DMS53 treated with DMSO at 0.1 percent for 48 hours (cell line): ENCODE data around the gene CTXN3.
"Not testable (repeated sequence)": the region's sequence is repeated elsewhere in the genome, so short reads cannot be mapped to it uniquely, and the experiment has no call there.

Experiments used
- DNase-seq: peaks from one replicate; lab custom pipeline; 2025; ENCODE audit not compliant: unreplicated experiment; lab: John Stamatoyannopoulos, UW

The CTXN3 gene

GRCh38 chr5:127650022-127650421 is 1.1 kb downstream of the CTXN3 start:
- no peak for DNase-seq

GRCh38 chr5:127650649-127651048 is 1.8 kb downstream of the CTXN3 start:
- DNase-seq, result no peak

DNA sequence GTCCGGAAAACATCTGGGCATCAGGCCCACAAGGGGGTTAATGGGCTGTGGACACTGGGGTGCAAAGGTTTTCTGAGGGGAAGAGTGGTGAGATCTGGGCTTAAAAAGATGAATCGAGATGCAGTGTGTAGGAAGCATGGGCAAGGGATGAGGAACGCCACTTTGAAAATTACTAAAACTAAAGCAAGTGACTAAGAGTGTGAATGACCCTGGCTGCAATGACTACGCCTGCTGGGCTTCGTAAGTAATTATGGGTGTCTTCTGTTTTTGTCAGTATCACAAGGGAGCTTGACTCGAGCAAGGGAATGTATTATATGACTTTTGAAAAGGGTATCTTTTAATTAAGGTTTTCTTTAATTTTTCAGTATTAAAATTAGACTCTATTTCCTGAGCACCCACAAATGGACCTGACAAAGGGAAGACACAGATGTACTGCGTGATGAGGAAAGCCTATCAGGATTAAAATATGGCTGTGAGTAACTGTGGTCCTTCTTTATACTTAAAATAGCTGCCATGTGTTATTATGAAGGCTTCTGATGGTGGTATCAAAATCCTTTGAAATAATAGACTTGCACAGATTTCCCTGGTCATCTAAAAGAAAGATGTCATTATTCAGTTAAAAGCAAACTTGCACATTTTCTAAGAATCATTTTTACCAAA is 4.2 kb downstream of the CTXN3 start:
- no peak for DNase-seq

DNA sequence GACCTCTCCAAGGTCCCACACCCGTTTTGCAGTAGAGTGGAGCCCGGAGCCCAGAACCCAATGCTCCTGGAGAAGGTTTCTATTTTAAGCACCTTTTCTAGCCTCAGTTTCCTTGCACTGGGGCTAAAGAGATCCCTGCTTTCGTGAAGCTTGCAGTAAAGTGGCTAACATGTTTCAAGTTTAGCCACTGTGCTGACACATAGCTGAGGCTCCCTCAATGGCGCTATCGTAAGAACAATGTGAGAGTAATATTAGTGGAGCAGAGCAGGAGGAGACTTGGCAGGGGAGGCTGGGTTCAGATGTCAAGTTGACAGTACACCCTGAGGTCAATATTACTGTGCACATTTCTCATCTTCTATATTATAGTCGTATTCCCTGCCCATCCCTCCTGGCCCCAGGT is 7.9 kb downstream of the CTXN3 start:
- DNase-seq, result no peak

GRCh38 chr5:127660047-127660733 is 11.3 kb downstream of the CTXN3 start:
- DNase-seq, result no peak

DNA sequence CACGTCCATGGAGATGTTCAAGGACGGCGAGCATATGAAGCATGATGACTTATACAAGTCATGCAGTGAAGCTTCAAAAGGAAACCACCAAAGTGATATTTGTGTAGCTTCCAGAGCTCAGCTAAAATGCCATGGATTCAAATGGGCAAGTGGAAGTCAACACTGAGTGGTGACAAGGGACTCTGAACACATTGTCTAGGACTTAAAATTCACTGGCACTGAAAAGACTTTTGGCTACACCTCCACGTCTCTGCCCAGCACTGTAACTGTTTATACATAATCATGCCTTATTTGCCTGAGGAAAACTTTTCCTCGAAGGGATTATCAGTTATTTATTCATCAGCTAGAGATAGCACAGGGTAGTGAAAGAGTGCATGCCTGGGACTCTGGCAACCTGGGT is 15.2 kb downstream of the CTXN3 start:
- no peak for DNase-seq

- DNase-seq, result no peak
These were observed 16.8 kb downstream of the CTXN3 start for GRCh38 chr5:127665641-127666040.

GRCh38 chr5:127666043-127666716 is 17.3 kb downstream of the CTXN3 start:
- DNase-seq, result no peak

DNA sequence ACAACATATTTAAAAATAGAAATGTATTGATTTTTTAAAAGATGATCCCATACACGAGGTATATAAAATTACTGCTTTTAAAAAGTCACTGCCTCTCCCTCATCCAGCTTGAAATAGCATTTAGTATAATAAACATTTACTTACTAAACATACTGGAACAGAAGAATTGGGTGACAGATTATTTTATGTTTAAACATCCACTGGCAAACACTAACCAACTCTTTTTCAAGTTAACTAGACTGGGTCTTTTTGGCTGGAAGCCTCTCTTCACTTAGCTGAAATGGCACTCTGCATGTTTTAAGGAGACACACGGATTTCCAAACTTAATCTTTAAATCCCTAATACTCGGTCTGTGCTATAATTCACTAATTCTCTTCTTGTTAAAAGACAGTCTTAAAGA is 19.0 kb downstream of the CTXN3 start:
- no peak for DNase-seq

GRCh38 chr5:127671218-127671617 is 22.3 kb downstream of the CTXN3 start:
- DNase-seq, result no peak

- no peak for DNase-seq
These were observed 24.4 kb downstream of the CTXN3 start for GRCh38 chr5:127673117-127673800.

DNA sequence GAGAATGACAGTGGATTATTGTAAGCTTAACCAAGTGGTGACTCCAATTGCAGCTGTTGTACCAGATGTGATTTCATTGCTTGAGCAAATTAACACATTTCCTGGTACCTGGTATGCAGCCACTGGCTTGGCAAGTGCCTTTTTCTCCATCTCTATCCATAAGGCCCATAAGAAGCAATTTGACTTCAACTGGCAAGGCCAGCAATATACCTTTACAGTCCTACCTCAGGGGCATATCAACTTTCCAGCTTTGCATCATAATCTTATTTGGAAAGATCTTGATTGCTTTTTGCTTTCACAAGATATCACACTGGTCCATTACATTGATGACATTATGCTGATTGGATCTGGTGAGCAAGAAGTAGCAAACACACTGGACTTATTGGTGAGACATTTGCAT is 28.1 kb downstream of the CTXN3 start:
- not testable (repeated sequence) for DNase-seq

DNA sequence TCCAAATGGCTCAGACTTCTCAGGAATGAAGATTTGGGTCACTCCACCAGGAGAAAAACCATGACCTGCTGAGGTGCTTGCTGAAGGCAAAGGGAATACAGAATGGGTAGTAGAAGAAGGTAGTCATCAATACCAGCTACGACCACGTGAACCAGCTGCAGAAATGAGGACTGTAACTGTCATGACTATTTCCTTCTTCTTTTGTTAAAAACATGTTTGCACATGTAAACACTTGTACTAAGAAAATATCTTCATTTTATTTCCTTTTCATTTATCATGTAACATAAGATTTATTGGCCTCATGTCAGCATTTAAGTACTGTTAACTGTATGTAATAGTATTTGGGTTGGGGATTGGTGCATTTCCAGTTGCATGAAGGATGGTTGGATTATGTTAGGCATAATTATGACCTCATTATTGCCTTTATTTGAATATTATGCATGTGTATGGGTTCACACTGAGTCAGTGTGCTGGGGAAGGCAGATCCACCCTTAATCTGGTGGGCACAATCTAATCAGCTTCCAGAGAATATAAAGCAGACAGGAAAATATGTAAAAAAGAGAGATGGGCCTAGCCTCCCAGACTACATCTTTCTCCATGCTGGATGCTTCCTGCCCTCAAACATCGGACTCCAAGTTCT is 30.9 kb downstream of the CTXN3 start:
- not testable (repeated sequence) for DNase-seq

- DNase-seq, result no peak
These were observed 31.7 kb downstream of the CTXN3 start for GRCh38 chr5:127680595-127680994.

DNA sequence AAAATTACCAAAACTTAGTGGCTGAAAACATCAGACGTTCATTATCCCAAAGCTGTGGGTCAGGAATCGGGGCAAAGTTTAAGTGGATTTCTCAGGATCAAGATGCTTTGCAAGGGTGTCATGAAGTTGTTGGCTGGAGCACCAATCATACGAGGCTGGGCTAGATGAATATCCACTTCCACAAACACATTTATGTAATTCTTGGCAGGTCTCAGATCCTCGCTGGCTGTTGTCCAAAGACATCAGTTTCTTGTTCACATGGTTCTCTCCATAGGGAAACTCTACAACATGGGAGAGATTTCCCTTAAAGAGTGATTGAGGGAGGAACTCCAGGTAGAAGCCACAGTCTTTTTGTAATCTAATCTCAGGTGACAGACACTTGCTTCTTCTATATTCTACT is 34.1 kb downstream of the CTXN3 start:
- DNase-seq, result no peak

GRCh38 chr5:127684726-127685467 is 36.0 kb downstream of the CTXN3 start:
- peak; percentile 61 for DNase-seq

- DNase-seq, result no peak
These were observed 36.8 kb downstream of the CTXN3 start for GRCh38 chr5:127685662-127686061.

DNA sequence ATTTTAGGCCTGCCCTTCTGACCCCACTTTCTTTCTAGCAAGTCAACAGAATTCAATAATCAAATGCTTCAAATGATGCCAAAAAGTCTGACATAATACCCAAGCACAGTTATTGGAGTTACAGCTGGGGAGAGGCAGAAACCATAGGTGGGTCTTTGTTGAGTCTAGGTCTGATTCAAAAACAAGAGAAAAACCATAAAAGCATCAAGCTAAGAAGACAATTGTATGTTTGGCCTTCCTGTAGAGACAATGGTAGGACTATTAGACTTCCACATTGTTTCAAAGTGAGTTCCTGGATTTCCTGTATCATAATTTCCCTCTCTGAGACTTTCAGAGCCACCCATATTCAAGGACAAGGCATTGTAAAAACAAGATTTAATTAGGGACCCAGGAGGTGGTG is 37.5 kb downstream of the CTXN3 start:
- no peak for DNase-seq

DNA sequence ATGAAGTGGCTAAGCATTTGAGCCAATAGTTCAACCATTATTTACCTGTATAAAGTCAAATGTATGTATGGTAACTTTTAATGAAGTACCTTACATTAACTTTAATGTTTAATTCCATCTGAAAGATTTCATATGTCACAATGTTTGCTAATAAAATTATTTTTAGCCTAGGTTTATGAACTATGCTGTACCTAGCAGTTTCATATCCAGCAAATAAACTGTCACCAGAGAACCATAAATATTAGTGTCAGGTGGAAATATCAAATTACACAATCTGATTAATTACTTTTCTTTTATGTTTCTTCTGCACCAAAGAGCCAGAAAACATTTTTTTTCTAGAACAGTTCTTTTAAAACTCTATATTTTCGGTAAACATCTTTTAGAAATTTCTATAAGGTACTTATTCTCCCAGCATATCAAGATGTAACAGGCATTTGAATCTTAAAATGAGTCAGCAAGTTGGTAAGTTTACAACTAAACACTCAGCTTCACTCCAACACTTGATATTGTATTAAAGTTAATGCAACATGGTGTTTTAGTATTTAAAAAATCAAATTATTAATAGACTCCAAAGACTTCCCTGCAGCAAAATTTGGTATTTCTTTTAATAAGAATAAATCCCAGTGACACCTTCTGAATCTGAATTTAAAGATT is 45.8 kb downstream of the CTXN3 start:
- peak; percentile 7 for DNase-seq

DNA sequence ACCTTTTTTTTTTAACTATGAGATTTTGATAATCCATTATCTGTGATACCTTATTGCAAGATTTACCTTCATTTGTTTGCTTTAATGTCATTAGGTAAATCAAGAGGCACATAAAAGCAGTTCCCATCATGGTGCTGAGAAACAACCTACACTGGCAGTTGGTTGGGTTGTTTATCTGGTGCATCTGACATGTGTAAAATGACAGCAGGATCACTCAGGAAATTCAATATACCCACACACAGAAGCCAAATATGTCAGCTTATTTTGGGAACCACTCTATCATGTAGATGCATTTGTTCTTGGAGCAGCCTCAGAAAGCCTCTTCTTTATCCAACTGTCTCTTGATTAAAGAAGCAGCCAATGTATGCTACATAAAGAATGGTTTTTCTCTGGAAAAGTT is 46.5 kb downstream of the CTXN3 start:
- no peak for DNase-seq
